Measurements from ENCODE around the gene DAPP1.

The DAPP1 gene

GRCh38 chr4:99811850-99812249, 4.8 kb upstream of the DAPP1 start:
- peak; percentile 44 for TF ChIP-seq CTCF (IDR thresholded peaks at IDR 0.05; ENCODE audit: extremely low read depth, missing control alignments)
- peak; percentile 21 for DNase-seq (ENCODE audit: low spot score)

DNA sequence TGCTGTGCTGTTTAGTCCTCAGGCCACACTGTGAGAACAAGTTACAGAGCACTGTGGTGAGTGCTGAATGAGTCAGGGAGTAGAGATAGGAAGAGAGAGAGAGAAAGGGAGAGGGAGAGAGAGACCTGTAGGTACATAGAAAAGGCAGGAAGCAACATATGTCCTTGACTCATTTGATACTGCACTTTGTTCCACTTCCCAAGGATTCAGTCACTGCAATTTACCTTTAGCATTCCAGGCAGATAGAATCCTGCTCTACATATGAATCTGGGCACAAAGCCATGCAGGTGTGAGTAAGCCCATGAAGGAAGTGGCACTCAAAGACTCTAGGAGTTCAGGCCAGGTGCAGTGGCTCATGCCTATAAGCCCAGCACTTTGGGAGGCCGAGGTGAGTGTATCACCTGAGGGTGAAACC, 1.0 kb upstream of the DAPP1 start:
- no peak for DNase-seq (ENCODE audit: low spot score)
- no peak for TF ChIP-seq CTCF (IDR thresholded peaks at IDR 0.05; ENCODE audit: extremely low read depth, missing control alignments)

- peak; percentile 27 for DNase-seq (ENCODE audit: low spot score)
- no peak for TF ChIP-seq CTCF (IDR thresholded peaks at IDR 0.05; ENCODE audit: extremely low read depth, missing control alignments)
Measured at GRCh38 chr4:99817309-99817890, 773 bp downstream of the DAPP1 start.

DNA sequence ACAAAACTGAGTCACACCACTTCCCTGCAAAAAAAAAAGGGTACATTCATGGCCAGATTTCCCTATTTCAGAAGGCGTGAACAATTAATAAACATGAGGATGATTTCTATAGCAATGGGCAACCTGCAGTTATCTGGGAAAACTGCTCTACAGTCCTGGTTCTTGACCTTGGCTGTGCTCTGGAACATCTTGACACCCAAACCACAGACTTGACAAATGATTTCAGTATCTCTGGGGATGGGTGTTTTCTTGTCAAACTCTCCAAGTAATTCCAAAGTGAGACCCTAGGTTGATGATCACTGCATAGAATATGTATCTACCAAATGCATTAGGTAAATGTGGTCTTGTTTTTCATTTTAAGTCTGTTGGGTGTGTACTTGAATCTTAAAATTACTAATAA, 2.0 kb downstream of the DAPP1 start:
- TF ChIP-seq CTCF (IDR thresholded peaks at IDR 0.05; ENCODE audit: extremely low read depth, missing control alignments), result no peak
- no peak for DNase-seq (ENCODE audit: low spot score)

DNA sequence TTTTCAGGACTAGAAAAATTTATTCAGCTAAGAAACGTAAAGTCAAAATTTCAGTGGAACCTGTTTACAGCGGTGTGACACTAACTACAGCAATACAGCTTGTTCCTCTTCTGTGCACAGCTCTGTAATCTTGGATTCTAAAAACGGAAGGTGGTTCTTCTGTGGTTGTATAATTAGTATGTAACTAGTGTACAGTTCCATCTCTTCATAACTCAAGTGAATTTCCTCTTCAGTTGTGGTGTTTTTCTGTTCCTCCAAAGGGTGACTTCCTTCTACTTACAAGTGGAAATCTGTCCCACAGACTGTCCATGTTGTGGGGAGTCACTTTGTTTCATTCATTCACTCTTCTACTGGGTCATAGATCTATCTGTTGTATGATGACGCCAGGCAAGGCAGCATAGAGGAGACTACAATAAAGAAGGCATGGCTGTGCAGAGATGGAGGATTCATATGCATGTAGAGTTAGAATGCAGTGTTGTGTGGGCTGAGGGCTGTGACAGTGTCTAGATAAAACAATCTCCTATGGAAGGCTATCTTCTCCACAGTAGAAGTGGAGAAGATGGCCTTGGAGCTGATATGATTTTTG, 5.4 kb downstream of the DAPP1 start:
- peak; percentile 16 for DNase-seq (ENCODE audit: low spot score)
- no peak for TF ChIP-seq CTCF (IDR thresholded peaks at IDR 0.05; ENCODE audit: extremely low read depth, missing control alignments)

DNA sequence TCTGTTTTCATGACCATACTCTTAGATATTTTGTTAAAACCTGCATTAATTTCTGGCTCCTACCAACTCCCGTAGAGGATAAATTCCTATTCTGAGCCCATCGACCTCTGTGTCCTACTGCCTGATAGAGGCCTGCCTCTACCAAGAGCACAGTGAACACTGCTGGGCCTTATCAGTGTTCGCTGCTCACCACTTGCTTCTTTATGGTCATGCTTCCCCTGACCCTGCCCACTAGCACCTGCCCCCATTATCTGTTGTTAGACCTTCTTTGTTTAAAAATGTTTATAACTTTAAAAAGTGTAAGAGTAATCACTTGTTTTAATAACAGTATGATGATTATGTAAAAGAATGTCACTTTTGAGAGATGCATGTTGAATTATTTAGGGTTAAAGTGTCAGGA, 6.1 kb downstream of the DAPP1 start:
- TF ChIP-seq CTCF (IDR thresholded peaks at IDR 0.05; ENCODE audit: extremely low read depth, missing control alignments), result no peak

GRCh38 chr4:99824070-99824599, 7.5 kb downstream of the DAPP1 start:
- TF ChIP-seq CTCF (IDR thresholded peaks at IDR 0.05; ENCODE audit: extremely low read depth, missing control alignments), result no peak
- no peak for DNase-seq (ENCODE audit: low spot score)

More for the DNA sequence above, 6.1 kb downstream of the DAPP1 start:
- DNase-seq (ENCODE audit: low spot score), result no peak
